DMS153 treated with DMSO at 0.1 percent for 48 hours (cell line): ENCODE data around the gene FMNL2.

Experiments
- DNase-seq: peaks from one replicate; lab custom pipeline; 2025; ENCODE audit not compliant: unreplicated experiment; lab: John Stamatoyannopoulos, UW

The FMNL2 gene

DNA sequence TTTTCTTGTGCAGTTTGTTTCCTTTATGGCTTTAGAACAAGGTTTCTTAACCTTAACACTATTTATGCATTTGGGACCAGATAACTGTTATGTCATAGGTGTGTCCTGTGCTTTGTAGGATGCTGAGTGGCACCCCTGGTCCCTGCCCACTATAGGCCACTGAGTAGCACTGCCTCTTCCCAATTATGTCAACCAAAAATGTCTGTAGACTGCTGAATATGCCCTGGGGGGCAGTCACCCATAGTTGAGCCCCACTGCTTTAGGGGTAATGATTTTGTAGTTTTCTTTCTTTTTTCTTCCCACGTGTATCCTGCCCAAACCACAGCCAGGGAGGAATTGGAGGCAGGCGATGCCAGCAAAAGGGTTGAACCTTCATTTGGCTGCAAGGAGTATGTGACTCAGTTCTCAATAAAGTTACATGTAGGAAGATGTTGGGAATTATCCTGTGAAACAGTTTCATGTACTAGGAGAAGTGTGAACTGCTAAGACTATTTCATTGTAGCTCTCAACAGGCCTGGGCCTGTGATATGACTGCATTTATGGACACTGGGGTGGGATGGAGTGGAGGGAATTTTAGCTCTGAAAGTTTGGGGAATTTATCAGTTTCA, 65.7 kb downstream of the FMNL2 start:
- DNase-seq, result no peak

GRCh38 chr2:152402780-152403759, 68.1 kb downstream of the FMNL2 start:
- no peak for DNase-seq

- DNase-seq, result no peak
Observed at GRCh38 chr2:152405206-152406118, 70.5 kb downstream of the FMNL2 start.

DNA sequence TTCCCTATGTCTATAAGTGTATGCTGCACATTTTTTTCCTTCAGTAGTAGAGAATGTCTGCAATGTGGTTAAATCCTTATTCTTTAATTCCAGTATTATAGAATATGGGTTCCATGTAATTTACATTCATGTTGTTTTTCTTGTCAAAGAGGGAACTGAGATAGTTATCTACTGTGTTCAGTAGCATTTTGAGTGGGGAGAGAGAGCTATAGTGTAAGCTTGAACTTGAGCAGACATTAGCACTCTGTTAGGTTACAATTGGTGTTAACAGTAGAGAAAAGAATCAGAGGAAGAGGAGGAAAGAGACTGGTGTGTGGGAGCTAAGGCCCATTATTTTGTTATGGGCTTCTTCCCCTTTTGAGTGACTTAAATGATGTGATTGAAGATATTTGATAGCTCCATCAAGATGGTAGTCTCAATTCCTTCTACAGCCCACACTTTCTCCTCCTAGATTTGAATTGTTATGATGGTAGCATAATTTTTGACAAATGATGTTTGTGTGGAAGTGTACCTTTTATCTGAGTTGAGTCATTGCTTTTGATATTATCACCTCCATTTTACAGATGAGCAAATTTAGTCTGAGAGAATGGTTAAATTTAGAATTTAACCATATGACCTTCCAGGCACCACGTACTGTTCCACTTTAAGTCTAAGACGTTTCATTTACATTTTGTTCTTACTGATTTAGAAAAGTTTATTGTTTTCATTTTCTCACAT, 71.3 kb downstream of the FMNL2 start:
- DNase-seq, result no peak

DNA sequence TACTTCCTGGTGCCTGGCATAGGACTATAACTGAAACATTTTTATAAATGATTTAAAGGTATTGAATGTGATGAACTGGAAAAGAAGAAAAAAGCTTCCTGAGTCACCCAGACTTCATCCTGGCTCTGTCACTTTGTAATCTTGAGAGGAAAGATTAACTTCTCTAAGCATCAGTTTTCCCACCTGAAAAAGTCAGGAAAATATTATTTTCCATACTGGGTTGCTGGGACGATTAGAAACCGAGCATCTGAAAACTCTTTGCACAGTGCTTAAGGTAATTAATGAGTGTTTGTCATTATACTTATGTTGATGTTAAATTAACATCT, 71.8 kb downstream of the FMNL2 start:
- no peak for DNase-seq

GRCh38 chr2:152407204-152407721, 72.3 kb downstream of the FMNL2 start:
- DNase-seq, result no peak

- DNase-seq, result no peak
Observed at GRCh38 chr2:152407806-152408205, 72.8 kb downstream of the FMNL2 start.

DNA sequence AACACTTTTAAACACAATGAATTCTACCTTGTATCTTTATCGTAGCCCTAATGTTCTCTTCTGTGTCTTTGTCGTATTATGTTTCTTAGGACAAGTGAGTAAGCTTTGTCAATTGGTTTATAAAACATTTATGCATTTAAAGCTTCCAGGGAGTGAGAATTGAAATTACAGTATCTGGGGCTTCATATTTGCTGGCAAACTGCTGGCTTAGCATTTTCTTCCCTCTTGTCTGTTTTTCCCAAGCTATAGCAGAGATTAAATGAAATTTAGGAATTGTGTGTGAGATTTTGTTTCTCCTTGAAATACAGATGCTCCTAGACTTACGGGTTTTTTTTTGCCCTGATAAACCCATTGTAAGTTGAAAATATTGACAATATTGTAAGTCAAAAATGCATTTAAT, 73.3 kb downstream of the FMNL2 start:
- DNase-seq, result no peak

DNA sequence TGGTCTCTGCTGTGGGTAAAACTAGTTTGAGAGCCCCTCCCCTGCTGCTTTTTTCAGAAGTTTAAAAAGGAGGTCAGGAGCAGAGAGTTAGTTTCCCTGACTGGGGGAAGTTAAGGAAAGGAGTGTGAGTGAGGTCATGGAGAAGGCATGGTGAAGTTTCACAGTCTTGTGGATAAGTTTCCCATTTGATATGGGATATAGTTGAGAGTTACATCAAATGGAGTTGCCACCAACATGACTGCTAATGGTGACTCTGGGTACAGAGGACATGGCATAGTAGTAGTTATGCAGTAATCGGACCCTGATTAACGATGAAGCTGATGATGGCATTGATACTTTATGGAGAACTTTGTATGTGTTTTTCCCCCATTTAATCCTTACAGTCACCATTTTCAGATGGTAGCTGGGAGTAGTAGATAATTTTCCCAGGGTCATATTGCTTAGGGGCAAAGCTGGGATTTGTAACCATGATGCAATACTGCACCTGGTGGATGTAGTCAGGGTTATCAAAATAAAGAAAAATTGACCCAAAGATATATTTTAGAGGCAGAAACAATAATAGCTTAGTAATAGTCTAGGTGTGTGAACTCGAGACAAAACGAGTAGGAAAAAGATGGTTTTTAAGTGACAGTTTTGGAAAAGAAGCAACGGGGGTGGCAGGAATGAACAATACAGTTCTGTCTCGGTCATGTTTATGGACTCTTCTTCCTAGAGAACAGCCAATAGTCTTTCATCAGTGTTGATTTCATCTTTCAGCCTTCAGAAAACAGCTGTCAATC, 74.6 kb downstream of the FMNL2 start:
- no peak for DNase-seq

- no peak for DNase-seq
Observed at GRCh38 chr2:152410165-152410597, 75.2 kb downstream of the FMNL2 start.

GRCh38 chr2:152411154-152411553, 76.2 kb downstream of the FMNL2 start:
- DNase-seq, result no peak

DNA sequence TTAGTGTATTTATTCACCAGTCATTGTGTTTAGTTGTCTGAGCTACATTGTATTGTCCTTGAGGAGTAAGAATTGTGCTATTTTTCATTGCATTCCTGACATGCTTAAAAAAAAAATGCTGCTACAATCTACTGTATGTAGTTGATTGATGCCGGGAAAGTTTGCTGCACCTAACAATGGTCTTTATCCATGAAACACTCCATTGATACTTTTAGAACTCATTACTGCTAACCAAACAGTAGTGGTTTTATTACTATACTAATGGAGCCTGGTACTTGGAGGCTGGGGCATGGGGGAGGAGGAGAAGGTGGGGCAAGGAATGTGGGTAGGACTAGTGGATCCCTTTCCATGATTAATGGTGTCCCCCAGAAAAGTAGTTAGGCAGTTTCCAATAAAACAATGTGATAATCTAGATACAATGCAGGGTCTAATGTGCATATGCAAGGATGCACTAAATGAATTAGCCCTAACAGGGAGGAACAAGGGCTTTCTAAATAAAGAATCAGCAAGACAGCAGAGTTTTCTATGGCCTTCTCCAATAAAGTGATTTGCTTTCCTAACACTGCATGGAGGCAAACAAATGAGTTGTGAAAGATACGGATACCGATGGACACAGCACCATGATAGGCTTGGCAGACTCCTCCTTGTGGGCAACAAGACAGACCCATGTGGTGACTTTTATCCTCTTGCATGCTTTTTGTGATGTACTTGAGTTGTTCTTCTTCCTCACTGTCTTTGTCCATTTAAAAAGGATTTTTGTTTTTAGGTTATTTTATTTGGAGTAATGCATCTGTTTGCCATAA, 78.5 kb downstream of the FMNL2 start:
- DNase-seq, result no peak

- peak; percentile 22 for DNase-seq
Observed at GRCh38 chr2:152415231-152415642, 80.3 kb downstream of the FMNL2 start.

DNA sequence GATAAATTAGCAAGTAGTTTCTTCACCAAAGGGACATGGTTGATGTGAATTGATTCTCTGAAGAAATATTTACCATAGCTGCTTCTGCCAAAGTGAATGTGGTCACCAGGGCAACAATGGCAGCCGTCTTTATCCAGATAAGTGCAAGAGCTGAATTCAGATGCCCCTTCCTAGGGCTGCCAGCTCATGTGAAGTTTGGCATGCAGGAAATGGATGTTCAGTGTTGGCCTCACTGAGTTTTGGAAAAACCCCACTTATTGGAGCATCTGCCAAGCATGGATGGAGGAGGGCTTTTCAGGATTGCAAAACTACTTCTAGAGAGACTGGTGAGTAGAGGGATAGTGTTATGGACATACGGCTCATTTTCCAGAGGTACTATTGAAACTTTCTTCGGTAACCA, 80.8 kb downstream of the FMNL2 start:
- no peak for DNase-seq

GRCh38 chr2:152418688-152419087, 83.7 kb downstream of the FMNL2 start:
- DNase-seq, result no peak

DNA sequence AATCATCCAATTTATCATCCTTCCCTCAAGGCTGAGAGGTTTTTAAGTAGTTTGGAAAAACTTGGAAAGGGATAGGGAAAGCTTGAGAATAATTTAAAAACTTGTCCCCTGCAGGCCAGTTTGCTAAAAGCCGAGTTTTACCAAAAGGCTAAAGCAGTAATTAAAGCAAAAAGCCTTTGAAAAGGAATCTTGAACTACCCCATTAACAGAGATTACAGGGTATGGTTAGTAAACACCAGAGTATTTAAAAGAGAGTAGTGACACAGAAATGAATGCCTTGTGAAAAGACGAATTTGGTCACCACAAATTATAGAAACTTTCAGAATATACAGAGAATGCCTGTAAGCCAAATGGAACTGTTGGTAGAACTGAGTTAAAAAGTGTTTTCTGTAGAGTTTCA, 85.0 kb downstream of the FMNL2 start:
- DNase-seq, result no peak

GRCh38 chr2:152420363-152420762, 85.4 kb downstream of the FMNL2 start:
- no peak for DNase-seq

DNA sequence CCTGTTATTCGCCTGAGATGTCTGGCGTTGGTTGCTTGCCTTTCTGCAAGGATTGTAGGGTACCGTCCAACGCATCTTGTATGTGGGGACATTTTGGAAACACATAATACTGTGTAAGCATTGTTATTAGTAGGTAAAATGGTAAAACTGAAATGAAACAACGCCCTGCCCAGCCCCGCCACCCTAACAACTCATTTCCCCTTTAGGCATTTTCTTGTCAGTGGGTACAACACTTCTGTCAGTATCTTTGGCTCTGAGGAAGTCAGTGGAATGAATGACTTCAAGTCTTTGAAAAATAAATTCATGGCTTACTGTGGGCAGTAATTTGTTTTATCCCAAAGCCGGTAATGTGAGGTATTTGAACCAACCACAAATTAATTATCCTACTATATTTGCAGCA, 86.0 kb downstream of the FMNL2 start:
- no peak for DNase-seq
